Fibroblast of skin of abdomen (primary cell): ENCODE data around the gene CRMP1. TPM values are rescaled to one million over a fixed set of nuclear protein-coding genes. Genes with fewer than 3 reads are reported as not detected.

Experiments
- DNase-seq: peaks from one replicate; pipeline ENCODE4 v3.0.0-alpha.2; 2013
- polyA plus RNA-seq, 2 experiments: library from polyadenylated mRNA; unstranded; fragments of 120-200 nt; gene quantifications; one replicate each; pipeline ENCODE4 v1.2.1, GENCODE V29; 2013; ENCODE audit not compliant: insufficient read length in 2 of 2

Gene CRMP1
- 16.7 TPM for polyA plus RNA-seq (2013, experiment 1 of 2; ENCODE audit: insufficient read length)
- polyA plus RNA-seq (2013, experiment 2 of 2; ENCODE audit: insufficient read length) = 16.1 TPM

GRCh38 chr4:5893004-5893580, at the start of gene CRMP1:
TSS of gene CRMP1 (minus strand) at chr4:5893086. CDS start at chr4:5892969, 117 bp downstream.
- no peak for DNase-seq

- no peak for DNase-seq
These were observed 48.7 kb upstream of the CRMP1 start for GRCh38 chr4:5941601-5942000.

DNA sequence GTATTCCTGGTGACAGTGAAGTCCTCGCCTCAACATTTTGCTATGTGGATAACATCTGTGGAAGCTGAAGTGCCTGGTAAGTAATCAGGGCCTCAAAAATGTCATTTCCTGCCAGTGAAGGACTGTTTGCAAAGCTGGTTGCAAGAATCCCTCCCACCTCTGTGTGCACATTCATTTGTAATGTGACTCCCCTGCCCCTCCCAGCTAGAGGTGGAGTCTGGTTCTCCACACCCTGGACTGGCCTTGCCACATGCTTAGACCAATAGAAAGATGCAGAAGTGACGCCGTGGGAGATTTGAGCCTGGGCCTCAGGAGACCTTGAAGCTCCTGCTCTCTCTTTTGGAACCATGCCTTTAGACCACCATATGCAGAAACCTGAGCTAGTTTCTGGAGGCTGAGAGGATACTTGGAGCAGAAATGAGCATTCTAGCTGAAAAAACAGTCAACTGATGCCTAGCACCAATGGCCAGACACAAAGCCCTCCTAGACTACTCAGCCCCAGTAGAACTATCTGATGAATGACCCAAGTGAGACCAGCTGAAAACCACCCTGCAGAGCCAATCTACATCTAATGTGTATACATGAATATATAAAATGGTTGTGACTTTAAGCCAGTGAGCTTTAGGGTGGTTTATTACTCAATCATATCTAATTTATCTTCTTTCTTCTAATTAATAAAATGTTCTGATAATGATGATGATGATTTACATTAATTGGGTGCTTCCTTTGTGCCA, 47.8 kb upstream of the CRMP1 start:
- peak; percentile 4 for DNase-seq

GRCh38 chr4:5933996-5934831, 41.3 kb upstream of the CRMP1 start:
- DNase-seq = no peak

DNA sequence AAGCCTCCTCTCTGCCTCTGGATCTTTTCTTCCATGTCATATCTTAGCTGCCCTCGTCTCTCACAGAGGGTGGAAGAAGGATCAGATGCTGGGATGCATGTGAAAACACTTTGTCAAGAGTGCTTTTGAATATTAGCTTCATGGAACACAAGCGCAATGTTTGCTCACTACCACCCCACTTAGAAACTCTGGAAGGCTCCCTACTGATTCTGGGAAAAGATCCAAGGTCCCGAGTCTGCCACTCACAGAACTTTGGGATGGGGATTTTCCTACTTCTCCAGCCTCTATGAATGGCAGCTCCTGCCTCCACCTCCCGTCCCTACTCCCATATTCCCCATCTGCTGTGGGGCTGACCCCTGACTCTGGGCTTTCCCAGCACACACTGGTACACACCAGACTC, 40.2 kb upstream of the CRMP1 start:
- no peak for DNase-seq

DNA sequence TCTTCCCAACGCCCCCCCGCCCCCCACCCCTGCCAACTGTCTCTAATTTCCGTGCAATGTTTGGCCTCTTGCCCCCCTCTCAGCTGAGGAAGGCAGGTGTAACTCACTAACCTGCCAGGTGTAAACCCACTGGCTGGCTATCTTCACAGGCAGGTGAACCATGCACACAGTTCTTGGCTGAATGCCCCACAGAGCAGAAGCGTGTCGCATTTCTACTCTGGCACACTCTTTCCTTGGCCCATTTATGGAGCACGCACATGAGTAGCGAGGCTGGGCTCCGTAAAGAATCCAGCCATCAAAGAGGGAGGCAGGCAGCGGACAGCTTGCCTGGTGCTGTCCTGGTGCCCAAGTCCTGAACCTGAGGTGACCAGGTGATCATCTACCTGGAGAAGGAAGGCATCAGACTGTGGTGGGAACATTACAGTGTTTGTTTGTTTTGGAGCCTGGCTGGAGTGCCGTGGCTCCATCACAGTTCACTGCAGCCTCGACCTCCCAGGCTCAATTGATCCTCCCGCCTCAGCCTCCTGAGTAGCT, 39.2 kb upstream of the CRMP1 start:
- no peak for DNase-seq

DNA sequence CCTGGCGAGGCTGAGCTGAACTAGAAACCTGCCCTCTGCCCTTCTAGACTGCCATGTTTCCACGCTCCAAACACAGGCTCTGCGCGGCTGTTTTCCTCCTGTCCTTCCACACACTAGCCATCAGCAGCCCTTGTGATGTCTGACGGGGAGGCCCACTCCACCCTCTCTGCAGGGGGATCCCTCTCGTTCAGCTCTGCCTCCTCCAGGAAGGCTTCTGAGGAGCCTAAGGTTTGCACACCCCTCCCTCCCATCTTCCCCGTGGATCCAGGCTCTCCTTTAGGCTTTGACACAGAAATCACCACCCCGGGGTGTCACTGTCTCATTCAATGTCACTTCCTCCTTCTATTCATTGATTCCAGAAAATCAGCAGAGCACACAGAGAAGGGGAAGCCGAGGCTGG, 38.6 kb upstream of the CRMP1 start:
- DNase-seq = no peak

- no peak for DNase-seq
These were observed 38.0 kb upstream of the CRMP1 start for GRCh38 chr4:5930876-5931275.

- DNase-seq = no peak
These were observed 37.6 kb upstream of the CRMP1 start for GRCh38 chr4:5930456-5930855.

DNA sequence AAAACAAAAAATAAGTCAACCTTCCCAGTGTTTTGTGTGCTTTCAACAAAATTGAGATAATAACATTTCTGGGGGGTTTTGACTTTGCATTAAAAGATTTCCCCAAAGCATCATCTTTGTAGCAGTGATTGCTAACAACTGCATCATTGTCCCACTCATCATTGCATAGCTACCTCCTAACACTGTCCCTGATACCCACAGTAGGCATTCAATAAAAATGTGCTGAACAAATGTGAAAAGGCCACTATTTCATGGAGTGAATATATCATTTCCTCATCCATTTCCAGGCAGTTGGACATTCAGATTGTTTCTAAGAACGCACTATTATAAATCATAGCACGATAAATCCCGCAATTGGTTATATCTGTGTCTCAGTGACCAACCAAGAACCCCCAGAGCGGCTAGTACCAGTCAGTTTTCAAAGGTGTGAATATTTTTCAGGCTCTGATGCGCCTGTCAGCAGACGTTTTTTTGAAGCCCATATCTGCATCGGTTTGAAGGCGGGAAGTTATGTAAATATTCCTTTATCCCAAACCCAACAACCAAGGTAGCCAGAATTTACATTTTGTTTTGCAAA, 36.0 kb upstream of the CRMP1 start:
- DNase-seq = no peak

DNA sequence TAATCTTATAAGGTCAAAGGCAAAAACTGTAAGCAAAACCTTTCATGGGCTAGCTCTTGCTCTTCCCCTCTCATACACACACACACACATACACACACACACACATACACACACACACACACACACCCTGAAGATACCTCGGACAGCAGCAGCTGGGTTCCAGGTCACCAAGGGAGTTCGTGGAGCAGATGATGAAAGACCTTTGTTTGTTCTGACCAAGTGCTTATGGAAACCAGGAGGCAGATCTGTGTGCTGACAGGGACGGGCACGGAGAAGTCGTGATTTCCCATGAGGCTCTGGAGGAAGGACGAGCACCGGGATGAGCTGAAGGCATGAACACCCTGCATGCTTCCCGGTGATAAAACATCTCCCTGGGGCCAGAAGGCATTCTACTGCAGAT, 35.4 kb upstream of the CRMP1 start:
- DNase-seq = no peak

DNA sequence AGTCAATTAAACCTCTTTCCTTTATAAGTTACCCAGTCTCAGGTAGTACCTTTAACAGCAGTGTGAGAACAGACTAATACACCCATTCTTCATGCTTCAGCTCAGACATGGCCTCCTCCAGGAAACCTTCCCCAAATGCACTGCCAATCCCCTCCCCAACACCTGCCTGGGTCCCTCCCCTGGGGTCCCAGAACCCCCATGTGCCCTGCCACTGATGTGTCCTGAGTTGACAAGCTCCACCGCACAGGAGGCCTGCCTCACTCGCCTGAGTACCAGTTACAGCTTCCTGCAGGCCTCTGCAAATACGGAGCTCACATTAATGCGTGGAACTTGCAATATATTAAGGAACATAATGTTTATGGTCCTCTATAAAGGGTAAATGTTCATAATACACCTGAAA, 34.9 kb upstream of the CRMP1 start:
- DNase-seq = no peak

GRCh38 chr4:5927116-5927515, 34.2 kb upstream of the CRMP1 start:
- no peak for DNase-seq

GRCh38 chr4:5926598-5926997, 33.7 kb upstream of the CRMP1 start:
- no peak for DNase-seq

- no peak for DNase-seq
These were observed 32.7 kb upstream of the CRMP1 start for GRCh38 chr4:5925419-5926200.

- DNase-seq = no peak
These were observed 31.7 kb upstream of the CRMP1 start for GRCh38 chr4:5924461-5925125.

DNA sequence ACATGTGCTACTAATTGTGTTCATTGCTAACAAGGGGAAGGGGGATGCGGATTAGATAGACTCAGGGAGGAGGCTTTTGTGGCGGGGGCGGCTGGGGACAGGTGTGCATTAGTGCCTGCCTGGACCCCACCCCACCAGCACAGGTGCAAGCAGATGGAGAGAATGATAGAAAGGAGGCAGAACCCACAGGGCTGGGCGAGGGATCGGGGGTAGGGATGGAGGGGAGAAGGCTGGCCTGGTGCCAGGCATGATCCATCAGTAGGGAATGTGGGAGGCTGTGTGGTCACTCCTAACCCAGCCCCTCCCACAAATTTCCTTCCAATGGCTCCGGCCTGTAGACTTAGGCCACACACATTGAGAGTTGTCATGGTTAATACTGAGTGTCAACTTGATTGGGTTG, 30.5 kb upstream of the CRMP1 start:
- no peak for DNase-seq

DNA sequence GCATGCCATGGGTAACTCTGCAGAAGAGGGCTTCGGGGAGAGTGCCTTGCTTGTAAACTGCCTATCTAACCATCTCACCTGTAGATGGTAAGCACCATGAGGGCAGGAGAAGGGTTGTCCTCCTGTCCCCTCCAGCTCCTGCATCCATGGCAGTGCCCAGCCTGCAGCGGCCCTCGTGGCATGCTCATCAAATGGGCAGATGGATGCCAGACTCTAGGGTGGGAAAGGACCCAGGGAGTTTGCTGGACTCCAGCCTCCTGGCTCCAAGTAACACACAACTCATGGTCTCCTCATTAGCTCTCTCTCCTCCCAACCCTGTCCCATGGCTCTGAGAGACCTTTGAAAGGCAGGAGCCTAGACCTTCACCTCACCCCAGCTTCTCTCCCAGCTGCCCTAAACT, 29.7 kb upstream of the CRMP1 start:
- DNase-seq = no peak

- no peak for DNase-seq
These were observed 29.1 kb upstream of the CRMP1 start for GRCh38 chr4:5921981-5922380.

DNA sequence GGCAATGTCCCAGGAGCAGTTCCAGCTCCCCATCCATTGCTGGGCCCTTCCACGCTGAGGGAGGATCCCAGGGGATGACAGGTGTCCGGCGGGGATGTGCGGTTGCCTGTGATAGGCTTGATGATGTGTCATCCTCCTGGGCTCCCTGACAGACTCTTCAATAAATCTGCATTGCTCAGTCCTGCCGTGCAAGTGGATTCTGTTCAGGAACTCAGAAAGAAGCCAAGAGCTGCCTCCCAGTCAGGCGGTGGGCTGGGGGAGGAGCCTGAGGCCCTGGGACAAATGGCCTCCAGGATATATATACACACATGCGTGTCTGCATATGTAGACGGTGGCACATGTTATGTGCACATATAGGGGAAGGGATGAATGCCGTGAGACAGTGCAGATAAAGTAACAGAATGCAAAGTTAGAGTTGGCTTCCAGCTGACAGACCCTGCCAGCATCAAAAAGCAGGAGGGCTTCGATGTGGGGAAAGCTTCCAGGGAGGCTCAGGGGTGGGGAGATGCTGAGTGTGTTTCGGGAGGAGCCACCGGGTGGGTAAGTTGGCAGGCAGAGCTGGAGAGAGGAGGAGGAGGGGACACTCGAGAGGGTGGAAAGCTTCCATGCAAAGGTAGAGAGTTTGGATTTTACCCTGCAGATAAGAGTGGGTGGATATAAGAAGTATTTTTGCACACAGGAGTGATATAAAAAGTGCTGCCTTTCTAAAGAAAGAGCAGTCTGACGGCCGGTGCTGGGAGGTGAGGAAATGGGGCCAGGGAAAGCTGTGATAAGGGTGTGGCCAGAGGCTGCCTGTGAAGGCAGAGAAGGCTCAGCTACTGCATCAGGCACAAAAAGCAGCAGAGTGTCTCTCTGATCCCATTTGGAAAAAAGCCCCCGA, 28.5 kb upstream of the CRMP1 start:
- no peak for DNase-seq
